A549 treated with Hydrocortisone at 1 μM for 4 hours (cell line): Measurements from ENCODE around the gene CREB3L2. TPM values are rescaled to one million over a fixed set of nuclear protein-coding genes. Genes with fewer than 3 reads are reported as not detected.

Experiments used
- total RNA-seq: library from RNA; stranded (reverse); fragments of 200-300 nt; extraction: Qiagen RNA extraction; gene quantifications from 5 replicates; pipeline ENCODE4 v1.2.3, GENCODE V29; 2022

Gene CREB3L2, protein sequence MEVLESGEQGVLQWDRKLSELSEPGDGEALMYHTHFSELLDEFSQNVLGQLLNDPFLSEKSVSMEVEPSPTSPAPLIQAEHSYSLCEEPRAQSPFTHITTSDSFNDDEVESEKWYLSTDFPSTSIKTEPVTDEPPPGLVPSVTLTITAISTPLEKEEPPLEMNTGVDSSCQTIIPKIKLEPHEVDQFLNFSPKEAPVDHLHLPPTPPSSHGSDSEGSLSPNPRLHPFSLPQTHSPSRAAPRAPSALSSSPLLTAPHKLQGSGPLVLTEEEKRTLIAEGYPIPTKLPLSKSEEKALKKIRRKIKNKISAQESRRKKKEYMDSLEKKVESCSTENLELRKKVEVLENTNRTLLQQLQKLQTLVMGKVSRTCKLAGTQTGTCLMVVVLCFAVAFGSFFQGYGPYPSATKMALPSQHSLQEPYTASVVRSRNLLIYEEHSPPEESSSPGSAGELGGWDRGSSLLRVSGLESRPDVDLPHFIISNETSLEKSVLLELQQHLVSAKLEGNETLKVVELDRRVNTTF
- total RNA-seq: 22.5 to 38.5 TPM (median 27.8 TPM) in 5 replicates

GRCh38 chr7:138001529-138002095 lies at the start of gene CREB3L2:
TSS of gene CREB3L2 (minus strand) at chr7:138002086. CDS start at chr7:138001705, 381 bp downstream.

DNA sequence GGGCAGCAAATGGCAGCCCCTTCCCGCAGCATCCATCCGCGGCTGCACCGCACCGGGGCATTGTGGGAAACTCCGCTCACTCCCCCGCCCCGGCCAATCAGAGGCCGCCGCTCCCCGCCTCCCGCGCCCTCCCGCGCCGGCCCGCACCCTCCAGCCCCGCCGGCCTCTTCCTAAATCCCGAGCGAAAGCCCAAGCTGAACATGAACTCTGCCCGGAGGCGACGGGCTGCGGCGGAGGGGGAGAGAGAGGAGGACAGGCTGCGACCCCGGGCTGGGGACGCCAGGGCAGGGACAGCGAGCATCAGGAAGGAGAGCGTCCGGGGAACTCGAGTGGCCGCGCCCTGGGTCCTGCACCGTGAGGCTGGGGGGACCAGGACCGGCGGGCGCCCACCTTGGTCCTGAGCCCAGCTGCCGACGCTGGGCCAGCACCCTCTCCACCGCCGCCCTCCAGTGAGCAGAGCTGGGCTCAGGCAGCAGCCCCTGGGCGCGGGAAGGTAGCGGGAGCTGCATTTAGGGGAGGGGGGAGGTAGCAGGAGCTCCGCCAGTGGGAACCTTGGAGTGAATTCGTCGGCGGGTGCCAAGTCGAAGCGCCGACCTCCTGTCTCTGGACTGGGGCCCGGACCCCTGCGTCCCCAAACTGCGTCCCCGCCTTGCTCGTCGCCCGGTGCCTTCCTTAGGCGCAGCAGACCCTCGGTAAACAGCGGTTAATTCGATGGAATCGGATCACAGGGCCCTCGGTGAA lies 154.9 kb downstream of the CREB3L2 start, which contains the start of gene DGKI:
TSS of gene DGKI (minus strand) at position 148 of the 741 bp plus-strand sequence.

Other genes with a start within 250 kb of the CREB3L2 start
- gene DGKI, start 155.1 kb downstream of the CREB3L2 start, total RNA-seq: 0.02 to 0.82 TPM (median 0.43 TPM) in 5 replicates
- not detected in 5 replicates for gene AKR1D1, start 74.4 kb upstream of the CREB3L2 start, total RNA-seq